Measurements from ENCODE around the gene SYK. TPM values are rescaled to one million over a fixed set of nuclear protein-coding genes. Genes with fewer than 3 reads are reported as not detected.
"Not testable (repeated sequence)": the region's sequence is repeated elsewhere in the genome, so short reads cannot be mapped to it uniquely, and the experiment has no call there.

Gene SYK
- total RNA-seq, 1 experiment from 2014 or later, result 9.0 TPM

DNA sequence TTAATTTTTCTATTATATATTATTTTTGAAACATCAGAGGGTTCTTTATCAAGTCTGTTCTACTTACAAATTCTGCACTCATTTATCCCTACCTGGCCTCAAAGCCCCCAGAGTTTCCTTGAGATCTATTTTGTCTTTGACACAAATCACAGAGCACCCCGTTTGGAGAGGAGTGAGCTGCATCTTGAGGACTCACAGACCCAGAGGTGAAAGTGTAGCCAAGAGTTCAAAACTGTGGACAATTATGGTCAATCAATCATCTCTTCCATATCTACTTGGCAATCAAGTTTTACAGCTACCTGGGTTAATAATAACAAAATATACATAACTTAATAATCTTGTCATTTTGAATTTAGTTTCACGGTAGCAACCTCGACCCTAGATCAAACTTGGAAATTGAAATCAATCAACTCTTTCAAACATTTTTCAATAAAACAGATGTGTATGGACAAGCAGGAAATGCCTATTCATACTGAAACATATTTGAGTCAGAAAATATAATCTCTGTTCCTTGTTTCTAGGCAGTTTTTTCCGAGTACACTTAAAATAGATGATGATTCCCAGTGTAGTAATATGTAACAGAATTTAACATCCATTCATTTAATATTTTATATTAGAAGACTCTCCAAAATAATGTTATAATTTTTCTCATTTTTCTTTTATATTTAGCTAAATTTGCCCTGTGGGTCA is 13.7 kb upstream of the SYK start:
- no peak overlapping the region for H3K9ac ChIP-seq (ENCODE audit: low read length)
- peaks cover 14% of the 10 kb centered on the region; the same call in 1 of the 2 replicates for H3K27me3 ChIP-seq (ENCODE audit: insufficient read depth, low read length)
- BruUV-seq (replicated peaks), result no TSS peak
- TF ChIP-seq, protein P1, sequence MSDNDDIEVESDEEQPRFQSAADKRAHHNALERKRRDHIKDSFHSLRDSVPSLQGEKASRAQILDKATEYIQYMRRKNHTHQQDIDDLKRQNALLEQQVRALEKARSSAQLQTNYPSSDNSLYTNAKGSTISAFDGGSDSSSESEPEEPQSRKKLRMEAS (IDR thresholded peaks at IDR 0.05), result no peak
- TF ChIP-seq SIN3A (IDR thresholded peaks at IDR 0.05; ENCODE audit: low read depth), result no peak
- TF ChIP-seq, protein P2, sequence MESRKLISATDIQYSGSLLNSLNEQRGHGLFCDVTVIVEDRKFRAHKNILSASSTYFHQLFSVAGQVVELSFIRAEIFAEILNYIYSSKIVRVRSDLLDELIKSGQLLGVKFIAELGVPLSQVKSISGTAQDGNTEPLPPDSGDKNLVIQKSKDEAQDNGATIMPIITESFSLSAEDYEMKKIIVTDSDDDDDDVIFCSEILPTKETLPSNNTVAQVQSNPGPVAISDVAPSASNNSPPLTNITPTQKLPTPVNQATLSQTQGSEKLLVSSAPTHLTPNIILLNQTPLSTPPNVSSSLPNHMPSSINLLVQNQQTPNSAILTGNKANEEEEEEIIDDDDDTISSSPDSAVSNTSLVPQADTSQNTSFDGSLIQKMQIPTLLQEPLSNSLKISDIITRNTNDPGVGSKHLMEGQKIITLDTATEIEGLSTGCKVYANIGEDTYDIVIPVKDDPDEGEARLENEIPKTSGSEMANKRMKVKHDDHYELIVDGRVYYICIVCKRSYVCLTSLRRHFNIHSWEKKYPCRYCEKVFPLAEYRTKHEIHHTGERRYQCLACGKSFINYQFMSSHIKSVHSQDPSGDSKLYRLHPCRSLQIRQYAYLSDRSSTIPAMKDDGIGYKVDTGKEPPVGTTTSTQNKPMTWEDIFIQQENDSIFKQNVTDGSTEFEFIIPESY (IDR thresholded peaks at IDR 0.05; ENCODE audit: extremely low read depth, insufficient replicate concordance, low read length), result no peak
- TF ChIP-seq TCF7L2 (IDR thresholded peaks at IDR 0.05; ENCODE audit: borderline replicate concordance, extremely low read depth, insufficient read depth, insufficient read length), result no peak
- TF ChIP-seq, protein P3, sequence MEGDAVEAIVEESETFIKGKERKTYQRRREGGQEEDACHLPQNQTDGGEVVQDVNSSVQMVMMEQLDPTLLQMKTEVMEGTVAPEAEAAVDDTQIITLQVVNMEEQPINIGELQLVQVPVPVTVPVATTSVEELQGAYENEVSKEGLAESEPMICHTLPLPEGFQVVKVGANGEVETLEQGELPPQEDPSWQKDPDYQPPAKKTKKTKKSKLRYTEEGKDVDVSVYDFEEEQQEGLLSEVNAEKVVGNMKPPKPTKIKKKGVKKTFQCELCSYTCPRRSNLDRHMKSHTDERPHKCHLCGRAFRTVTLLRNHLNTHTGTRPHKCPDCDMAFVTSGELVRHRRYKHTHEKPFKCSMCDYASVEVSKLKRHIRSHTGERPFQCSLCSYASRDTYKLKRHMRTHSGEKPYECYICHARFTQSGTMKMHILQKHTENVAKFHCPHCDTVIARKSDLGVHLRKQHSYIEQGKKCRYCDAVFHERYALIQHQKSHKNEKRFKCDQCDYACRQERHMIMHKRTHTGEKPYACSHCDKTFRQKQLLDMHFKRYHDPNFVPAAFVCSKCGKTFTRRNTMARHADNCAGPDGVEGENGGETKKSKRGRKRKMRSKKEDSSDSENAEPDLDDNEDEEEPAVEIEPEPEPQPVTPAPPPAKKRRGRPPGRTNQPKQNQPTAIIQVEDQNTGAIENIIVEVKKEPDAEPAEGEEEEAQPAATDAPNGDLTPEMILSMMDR (IDR thresholded peaks at IDR 0.05 in 2 of 3, conservative IDR thresholded peaks at IDR 0.05 in 1 of 3; ENCODE audit: borderline replicate concordance in 1 of 3, insufficient read depth in 1 of 3, low read depth in 2 of 3, low read length in 2 of 3), result no peak
- TF ChIP-seq, protein P4, sequence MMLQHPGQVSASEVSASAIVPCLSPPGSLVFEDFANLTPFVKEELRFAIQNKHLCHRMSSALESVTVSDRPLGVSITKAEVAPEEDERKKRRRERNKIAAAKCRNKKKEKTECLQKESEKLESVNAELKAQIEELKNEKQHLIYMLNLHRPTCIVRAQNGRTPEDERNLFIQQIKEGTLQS (IDR thresholded peaks at IDR 0.05), result no peak
- TF ChIP-seq CBX3 (IDR thresholded peaks at IDR 0.05; ENCODE audit: low read depth), result no peak
- no peak overlapping the region for H2AFZ ChIP-seq (ENCODE audit: low read depth, low read length, poor library complexity, severe bottlenecking)
- intact Hi-C loops (cut with micrococcal nuclease), result no loop called here
- DNase-seq (ENCODE audit: low read depth, low spot score) (no peak), ATAC-seq (no peak)
- no peaks in the 10 kb centered on the region for H3K79me2 ChIP-seq (ENCODE audit: insufficient read depth, low read length)
- no peak overlapping the region for H3K4me3 ChIP-seq (replicated peaks in 1 of 2; ENCODE audit: low read depth in 1 of 2, low read length in 2 of 2)
- POLR2A ChIA-PET, result no interaction called here
- CTCF ChIA-PET, result interaction anchor here (1.0 kb wide), 1 partner anchor 15 kb away, joined by 4 read pairs; no protein-coding TSS in a partner anchor
- H3K9me2 ChIP-seq (ENCODE audit: insufficient read depth), result no peaks in the 10 kb centered on the region
- no peaks in the 10 kb centered on the region for H3K36me3 ChIP-seq (ENCODE audit: control insufficient read depth in 1 of 2, insufficient read depth in 2 of 2, low read length in 2 of 2)
- H3K4me1 ChIP-seq (ENCODE audit: control insufficient read depth in 1 of 2, insufficient read depth in 2 of 2, low read length in 2 of 2), result no peaks in the 10 kb centered on the region
- RAD21 ChIA-PET (ENCODE audit: low non-redundant PET in 1 of 2, low total read pairs in 2 of 2, uncharacterized antibody in 2 of 2, unreplicated experiment in 2 of 2), result no interaction called here
- no peak overlapping the region for H3K27ac ChIP-seq (ENCODE audit: low read depth, low read length)
- H3K9me3 ChIP-seq (ENCODE audit: control insufficient read depth in 1 of 2, insufficient read depth in 1 of 2, low read depth in 1 of 2, low read length in 2 of 2), result no peaks in the 10 kb centered on the region
- no peaks in the 10 kb centered on the region for H4K20me1 ChIP-seq (ENCODE audit: insufficient read depth)
- H3K4me2 ChIP-seq (ENCODE audit: low read length), result no peak overlapping the region

DNA sequence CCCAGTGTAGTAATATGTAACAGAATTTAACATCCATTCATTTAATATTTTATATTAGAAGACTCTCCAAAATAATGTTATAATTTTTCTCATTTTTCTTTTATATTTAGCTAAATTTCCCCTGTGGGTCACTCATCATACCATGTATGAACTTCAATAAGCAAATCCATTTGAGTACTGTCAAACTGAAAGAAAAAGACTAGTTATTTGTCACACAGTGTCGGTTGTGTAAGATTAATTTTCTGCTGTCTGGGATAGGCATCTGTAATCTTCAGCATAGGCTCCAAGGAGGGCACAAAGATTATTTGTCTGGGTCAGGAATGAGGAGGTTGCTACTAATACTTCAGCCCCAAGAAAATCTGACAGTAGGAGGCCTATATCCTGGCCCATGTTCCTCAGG is 13.1 kb upstream of the SYK start:
- H3K4me2 ChIP-seq (ENCODE audit: low read length); H3K79me2 ChIP-seq (ENCODE audit: insufficient read depth, low read length); ATAC-seq; intact Hi-C loops (cut with micrococcal nuclease); H3K4me3 ChIP-seq (replicated peaks in 1 of 2; ENCODE audit: low read depth in 1 of 2, low read length in 2 of 2); RAD21 ChIA-PET (ENCODE audit: low non-redundant PET in 1 of 2, low total read pairs in 2 of 2, uncharacterized antibody in 2 of 2, unreplicated experiment in 2 of 2); BruUV-seq (replicated peaks); H4K20me1 ChIP-seq (ENCODE audit: insufficient read depth); DNase-seq (ENCODE audit: low read depth, low spot score); H3K9me2 ChIP-seq (ENCODE audit: insufficient read depth); POLR2A ChIA-PET; H2AFZ ChIP-seq (ENCODE audit: low read depth, low read length, poor library complexity, severe bottlenecking); H3K27ac ChIP-seq (ENCODE audit: low read depth, low read length); H3K9ac ChIP-seq (ENCODE audit: low read length); H3K4me1 ChIP-seq (ENCODE audit: control insufficient read depth in 1 of 2, insufficient read depth in 2 of 2, low read length in 2 of 2); H3K9me3 ChIP-seq (ENCODE audit: control insufficient read depth in 1 of 2, insufficient read depth in 1 of 2, low read depth in 1 of 2, low read length in 2 of 2); H3K36me3 ChIP-seq (ENCODE audit: control insufficient read depth in 1 of 2, insufficient read depth in 2 of 2, low read length in 2 of 2): not testable (repeated sequence)
- H3K27me3 ChIP-seq (ENCODE audit: insufficient read depth, low read length), result peaks cover 14% of the 10 kb centered on the region; the same call in 1 of the 2 replicates
- CTCF ChIA-PET, result interaction anchor here (1.0 kb wide), 1 partner anchor 15 kb away, joined by 4 read pairs; no protein-coding TSS in a partner anchor

All from HCT116 (cell line).